Muscle of arm (tissue), 12 donors: ENCODE data around the gene FBLN2. TPM values are rescaled to one million over a fixed set of nuclear protein-coding genes. Genes with fewer than 3 reads are reported as not detected.
"Not testable (repeated sequence)": the region's sequence is repeated elsewhere in the genome, so short reads cannot be mapped to it uniquely, and the experiment has no call there.

ENCODE experiments used
- DNase-seq: peaks from one replicate; pipeline ENCODE4 v3.0.0-alpha.2; 2013
- polyA plus RNA-seq, 12 donors: library from polyadenylated mRNA; unstranded; fragments of 120-200 nt; gene quantifications; one replicate each; pipeline ENCODE4 v1.2.1, GENCODE V29; 2013; ENCODE audit not compliant: insufficient read length in 12 of 12

The FBLN2 gene
- polyA plus RNA-seq, 12 donors, result 24.1 to 106 (median 44.3) TPM; not detected in 1

GRCh38 chr3:13545952-13546454, 2.9 kb upstream of the FBLN2 start:
- no peak for DNase-seq

GRCh38 chr3:13546667-13547171, 2.2 kb upstream of the FBLN2 start:
- no peak for DNase-seq

GRCh38 chr3:13547591-13548371, 1.1 kb upstream of the FBLN2 start:
- DNase-seq, result no peak

GRCh38 chr3:13549623-13550422, 898 bp downstream of the FBLN2 start:
- DNase-seq, result no peak

- DNase-seq, result no peak
Measured at GRCh38 chr3:13550423-13550690, 1.4 kb downstream of the FBLN2 start.

- no peak for DNase-seq
Measured at GRCh38 chr3:13550791-13551360, 2.0 kb downstream of the FBLN2 start.

- DNase-seq, result no peak
Measured at GRCh38 chr3:13552857-13553652, 4.1 kb downstream of the FBLN2 start.

GRCh38 chr3:13553686-13554085, 4.8 kb downstream of the FBLN2 start:
- no peak for DNase-seq

- DNase-seq, result no peak
Measured at GRCh38 chr3:13555753-13556152, 6.8 kb downstream of the FBLN2 start.

- DNase-seq, result no peak
Measured at GRCh38 chr3:13556207-13556606, 7.3 kb downstream of the FBLN2 start.

- no peak for DNase-seq
Measured at GRCh38 chr3:13556917-13557316, 8.0 kb downstream of the FBLN2 start.

GRCh38 chr3:13557417-13557816, 8.5 kb downstream of the FBLN2 start:
- no peak for DNase-seq

GRCh38 chr3:13557926-13558325, 9.0 kb downstream of the FBLN2 start:
- DNase-seq, result no peak

- no peak for DNase-seq
Measured at GRCh38 chr3:13558651-13559050, 9.7 kb downstream of the FBLN2 start.

GRCh38 chr3:13559764-13560525, 11.0 kb downstream of the FBLN2 start:
- DNase-seq, result no peak

GRCh38 chr3:13561376-13561775, 12.5 kb downstream of the FBLN2 start:
- no peak for DNase-seq

GRCh38 chr3:13561967-13562366, 13.0 kb downstream of the FBLN2 start:
- DNase-seq, result no peak

- DNase-seq, result not testable (repeated sequence)
Measured at GRCh38 chr3:13562421-13562820, 13.5 kb downstream of the FBLN2 start.

- no peak for DNase-seq
Measured at GRCh38 chr3:13563321-13563720, 14.4 kb downstream of the FBLN2 start.

- DNase-seq, result no peak
Measured at GRCh38 chr3:13563911-13564310, 15.0 kb downstream of the FBLN2 start.
